H1 (cell line): Measurements from ENCODE around the gene TEKTIP1. TPM values are rescaled to one million over a fixed set of nuclear protein-coding genes. Genes with fewer than 3 reads are reported as not detected.
A peak's percentile ranks its signal among the peaks of the same experiment; 100 is the strongest.

ENCODE experiments used
- CTCF ChIA-PET: fragments of 300-600 bp; sonication (Branson Sonifier 250); formaldehyde crosslinking; loops from one replicate; lab custom pipeline; 2021; ENCODE audit not compliant: partially characterized antibody; lab: Charles Lee
- POLR2A ChIA-PET: fragments of 300-600 bp; sonication (Branson Sonifier 250); formaldehyde crosslinking; loops from one replicate; lab custom pipeline; 2021; ENCODE audit warnings: inconsistent platforms; ENCODE audit not compliant: partially characterized antibody; lab: Charles Lee
- DNase-seq, 2 experiments: peaks; one replicate each; pipeline versions ENCODE4 v3.0.0 to v3.0.0-alpha.2; 2010 to 2022; ENCODE audit warnings: low spot score in 2 of 2, low read depth in 1 of 2, mixed read lengths in 1 of 2
- FAIRE-seq: peaks from 2 replicates; lab custom pipeline; 2011; peaks lifted over from hg19 to GRCh38; lab: Jason Lieb, UNC
- H2AFZ ChIP-seq: 2 replicates; pipeline ENCODE4 v1.8.1; 2012; ENCODE audit warnings: low read length, inconsistent platforms
- H2AK5ac ChIP-seq: 2 replicates; pipeline ENCODE4 v1.6.1; 2013; ENCODE audit warnings: low read depth, low read length
- H2BK120ac ChIP-seq: replicated peaks from 2 replicates; pipeline ENCODE3; 2013; ENCODE audit warnings: low read depth, low read length, inconsistent platforms
- H2BK12ac ChIP-seq: 2 replicates; pipeline ENCODE4 v1.6.1; 2013; ENCODE audit warnings: low read depth, low read length
- H2BK15ac ChIP-seq: 2 replicates; pipeline ENCODE4 v1.6.1; 2013; ENCODE audit warnings: low read length
- H2BK20ac ChIP-seq: 2 replicates; pipeline ENCODE4 v1.6.1; 2013; ENCODE audit warnings: low read length
- H2BK5ac ChIP-seq: 2 replicates; pipeline ENCODE4 v1.6.1; 2013; ENCODE audit warnings: low read depth, low read length
- H3K14ac ChIP-seq: 2 replicates; pipeline ENCODE4 v1.6.1; 2013; ENCODE audit warnings: inconsistent platforms; ENCODE audit not compliant: insufficient read length
- H3K18ac ChIP-seq: 2 replicates; pipeline ENCODE4 v1.6.1; 2013; ENCODE audit warnings: low read length; ENCODE audit errors: extremely low read depth
- H3K23ac ChIP-seq: 2 replicates; pipeline ENCODE4 v1.6.1; 2013; ENCODE audit warnings: inconsistent platforms; ENCODE audit not compliant: insufficient read length
- H3K23me2 ChIP-seq: 2 replicates; pipeline ENCODE4 v1.6.1; 2013; ENCODE audit warnings: low read depth, low read length
- H3K27ac ChIP-seq: 2 replicates; pipeline ENCODE4 v1.6.1; 2011; ENCODE audit warnings: low read depth, low read length, inconsistent platforms
- H3K27me3 ChIP-seq, 4 experiments: replicated peaks in 1 of 4; 1 replicate in 1 of 4; 2 replicates in 3 of 4; pipeline versions ENCODE4 v1.6.1 to v1.8.1; 2011 to 2013; ENCODE audit warnings: low read length in 3 of 4, mild to moderate bottlenecking in 3 of 4, inconsistent platforms in 2 of 4, mixed read lengths in 2 of 4, moderate library complexity in 1 of 4; ENCODE audit not compliant: control insufficient read depth in 3 of 4, insufficient read depth in 3 of 4; ENCODE audit errors: extremely low read depth in 1 of 4
- H3K36me3 ChIP-seq, 4 experiments: 2 replicates each; pipeline versions ENCODE4 v1.6.1 to v1.8.1; 2011 to 2013; ENCODE audit warnings: mild to moderate bottlenecking in 4 of 4, low read length in 3 of 4, moderate library complexity in 2 of 4, control low read depth in 1 of 4, inconsistent platforms in 1 of 4; ENCODE audit not compliant: insufficient read depth in 4 of 4, control insufficient read depth in 2 of 4
- H3K4ac ChIP-seq: replicated peaks from 2 replicates; pipeline ENCODE3; 2013; ENCODE audit warnings: low read length, low read depth, mixed read lengths, inconsistent platforms; ENCODE audit not compliant: insufficient read length
- H3K4me1 ChIP-seq, 4 experiments: replicated peaks in 1 of 4; 1 replicate in 1 of 4; 2 replicates in 3 of 4; pipeline versions ENCODE4 v1.6.1 to v1.8.1; 2011 to 2013; ENCODE audit warnings: low read length in 3 of 4, inconsistent platforms in 2 of 4, mixed read lengths in 1 of 4; ENCODE audit not compliant: insufficient read depth in 4 of 4, control insufficient read depth in 3 of 4
- H3K4me2 ChIP-seq, 2 experiments: 2 replicates each; pipeline versions ENCODE4 v1.6.1 to v1.8.1; 2011 to 2013; ENCODE audit warnings: low read depth in 2 of 2, low read length in 2 of 2, control low read depth in 1 of 2, inconsistent platforms in 1 of 2, mild to moderate bottlenecking in 1 of 2; ENCODE audit not compliant: insufficient read depth in 1 of 2
- H3K4me3 ChIP-seq, 4 experiments: fragments of 200-600, 300-600 bp in 1 of 4; sonication (generic), shearing (Covaris generic), sonication (Bioruptor Twin) in 1 of 4; 2 replicates each; pipeline versions ENCODE4 v1.5.1 to v1.8.1; 2011 to 2016; ENCODE audit warnings: low read length in 4 of 4, low read depth in 3 of 4, control low read depth in 2 of 4, inconsistent platforms in 2 of 4, mild to moderate bottlenecking in 2 of 4, mixed read lengths in 1 of 4, moderate library complexity in 1 of 4; ENCODE audit not compliant: insufficient read depth in 2 of 4; ENCODE audit errors: extremely low read depth in 1 of 4
- H3K56ac ChIP-seq: replicated peaks from 2 replicates; pipeline ENCODE3; 2013; ENCODE audit warnings: low read depth, mild to moderate bottlenecking, mixed read lengths, low read length, inconsistent platforms; ENCODE audit not compliant: insufficient read length
- H3K79me1 ChIP-seq: 2 replicates; pipeline ENCODE4 v1.6.1; 2013; ENCODE audit warnings: low read depth, low read length, control low read depth
- H3K79me2 ChIP-seq, 2 experiments: 2 replicates each; pipeline versions ENCODE4 v1.6.1 to v1.8.1; 2012 to 2013; ENCODE audit warnings: low read length in 2 of 2, mild to moderate bottlenecking in 2 of 2, inconsistent platforms in 1 of 2; ENCODE audit not compliant: insufficient read depth in 2 of 2, control insufficient read depth in 1 of 2
- H3K9ac ChIP-seq, 4 experiments: replicated peaks in 1 of 4; 1 replicate in 1 of 4; 2 replicates in 3 of 4; pipeline versions ENCODE4 v1.6.1 to v1.8.1; 2011 to 2013; ENCODE audit warnings: low read depth in 3 of 4, low read length in 3 of 4, control low read depth in 2 of 4, mild to moderate bottlenecking in 2 of 4, moderate library complexity in 2 of 4, inconsistent platforms in 1 of 4; ENCODE audit errors: extremely low read depth in 1 of 4
- H3K9me3 ChIP-seq, 2 experiments: 2 replicates each; pipeline versions ENCODE4 v1.6.1 to v1.8.1; 2012 to 2013; ENCODE audit warnings: mild to moderate bottlenecking in 2 of 2, moderate library complexity in 2 of 2, control low read depth in 1 of 2, inconsistent platforms in 1 of 2, low read depth in 1 of 2, low read length in 1 of 2, mixed read lengths in 1 of 2; ENCODE audit not compliant: insufficient read depth in 2 of 2
- H4K20me1 ChIP-seq, 2 experiments: replicated peaks in 1 of 2; 2 replicates each; pipeline versions ENCODE3 to v1.8.1; 2011 to 2013; ENCODE audit warnings: inconsistent platforms in 2 of 2, low read length in 2 of 2, mild to moderate bottlenecking in 1 of 2; ENCODE audit not compliant: insufficient read depth in 2 of 2, control insufficient read depth in 1 of 2
- H4K5ac ChIP-seq: 2 replicates; pipeline ENCODE4 v1.6.1; 2013; ENCODE audit warnings: low read length, low read depth, mixed read lengths, inconsistent platforms; ENCODE audit not compliant: insufficient read length
- H4K8ac ChIP-seq: 2 replicates; pipeline ENCODE4 v1.8.0; 2013; ENCODE audit warnings: mild to moderate bottlenecking, moderate library complexity, low read length, inconsistent platforms; ENCODE audit not compliant: insufficient read depth; ENCODE audit errors: extremely low read depth
- H4K91ac ChIP-seq: replicated peaks from 2 replicates; pipeline ENCODE3; 2013; ENCODE audit warnings: low read length, mixed read lengths, inconsistent platforms; ENCODE audit not compliant: insufficient read length
- KDM5A ChIP-seq: fragments of 200-600 bp; IDR thresholded peaks from 2 replicates; pipeline ENCODE4 v1.7.1; 2012; ENCODE audit warnings: mild to moderate bottlenecking, low read length, inconsistent platforms, mixed read lengths
- SIRT6 ChIP-seq: IDR thresholded peaks from one replicate; pipeline ENCODE4 v1.7.1; 2012; ENCODE audit warnings: low read length, inconsistent platforms
- WGBS, 2 experiments: shearing (Covaris generic) in 1 of 2; methylation state at CpG; one replicate each; pipeline versions ENCODE4 v1.1.6 to v1.1.7; 2013 to 2015; ENCODE audit warnings: low lambda C conversion rate in 2 of 2, mixed read lengths in 2 of 2, inconsistent platforms in 1 of 2, low coverage in 1 of 2, missing lambda C conversion rate in 1 of 2; ENCODE audit not compliant: insufficient replicate concordance in 2 of 2, insufficient coverage in 1 of 2, insufficient read length in 1 of 2; ENCODE audit errors: extremely low coverage in 1 of 2, missing lambda C conversion rate in 1 of 2; 5-methylcytosine and 5-hydroxymethylcytosine counted together
- polyA plus RNA-seq, 7 experiments: library from polyadenylated mRNA; depleted of rRNA in 3 of 7; stranded (reverse) in 5 of 7; unstranded in 2 of 7; fragments of >200 nt in 5 of 7; fragments of 200-250 nt in 2 of 7; gene quantifications; 1 replicate in 5 of 7; 2 replicates in 1 of 7; 4 replicates in 1 of 7; pipeline versions ENCODE4 v1.2.1 to v1.2.3, GENCODE V29; 2011 to 2013; ENCODE audit warnings: missing spikeins in 2 of 7, mixed read lengths in 2 of 7
- total RNA-seq: library from RNA; stranded (reverse); fragmentation: NEBNext Ultra II Directional; extraction: Animal tissue kit (Norgen Biotek cat#: 25700); gene quantifications from 2 replicates; pipeline ENCODE4 v1.2.1, GENCODE V29; 2021

Gene TEKTIP1
- total and polyA plus RNA-seq, 2 of the 8 experiments (the other 6 are each of a cell fraction or from before 2014, with no cell fraction given): 1.1 TPM; not detected in 1

- DNase-seq (no peak), FAIRE-seq (no peak)
- Histone ChIP-seq H2BK20ac (no peak overlapping the region), H3K4ac (no peak overlapping the region), H4K5ac (no peak overlapping the region), H3K27ac (no peak overlapping the region), H3K4me1 (peaks cover 0 to 4% (median 1%) of the 10 kb centered on the region in 4 experiments; a peak in 4 of 7 replicates), H3K23ac (no peak overlapping the region), H3K79me1 (0 out of 2 replicates have a peak, but pooled peaks cover 2% of the 10 kb centered on the region), H3K4me2 (no peak overlapping the region), H3K9me3 (no peaks in the 10 kb centered on the region), H3K9ac (no peak overlapping the region), H4K20me1 (peaks cover 3 to 16% of the 10 kb centered on the region in 2 experiments), H4K8ac (0 out of 2 replicates have a peak overlapping the region, but pooled peaks have one; percentile 51), H2BK5ac (no peak overlapping the region; the same call in 1 of the 2 replicates), H3K4me3 (no peak overlapping the region), H2BK120ac (no peak overlapping the region), H2BK15ac (no peak overlapping the region), H2BK12ac (no peak overlapping the region), H4K91ac (no peak overlapping the region), H2AFZ (no peak overlapping the region), H3K79me2 (no peaks in the 10 kb centered on the region), H3K18ac (no peak overlapping the region), H3K56ac (no peak overlapping the region), H3K14ac (no peak overlapping the region), H3K23me2 (peaks cover 8% of the 10 kb centered on the region; the same call in 1 of the 2 replicates), H3K36me3 (peaks cover 7 to 36% (median 23%) of the 10 kb centered on the region in 4 experiments; a peak in 7 of 8 replicates), H3K27me3 (no peaks in the 10 kb centered on the region), H2AK5ac (no peak overlapping the region)
- TF ChIP-seq KDM5A (no peak), SIRT6 (no peak)
- POLR2A ChIA-PET: interaction anchor here (1.1 kb wide), 4 partner anchors 9 to 115 kb away, joined by 3 to 6 read pairs (median 4); no protein-coding TSS in a partner anchor
- 93% methylated on average over 12 of the region's 12 CpGs; no CpG with 5 or more reads in 1 of the 2 experiments for WGBS, 2 experiments
- CTCF ChIA-PET: interaction anchor here (0.6 to 6.9 kb wide), 5 partner anchors 10 to 159 kb away, joined by 3 to 54 read pairs (median 3); no protein-coding TSS in a partner anchor
These were observed 5.3 kb upstream of the TEKTIP1 start for GRCh38 chr19:3533563-3534216.
